ENCODE data around the gene ATAD1.

DNA sequence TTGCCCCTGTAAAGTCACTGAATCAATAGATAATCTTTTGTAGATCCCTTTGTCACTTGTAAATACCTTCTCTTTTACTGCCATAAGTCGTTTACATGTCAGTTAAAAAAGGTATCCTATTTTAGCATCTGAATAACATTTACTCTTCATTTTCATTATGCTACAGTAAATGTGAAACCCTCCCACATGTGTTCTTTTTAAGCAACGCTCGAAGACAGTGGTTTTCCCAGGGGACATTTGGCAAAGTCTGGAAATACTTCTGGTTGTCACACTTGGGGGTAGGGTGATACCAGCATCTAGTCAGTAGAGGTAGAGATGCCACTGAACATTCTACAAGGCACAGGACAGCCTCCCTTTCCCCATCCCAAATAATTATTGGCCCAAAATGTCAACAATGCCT, 23.7 kb downstream of the ATAD1 start:
- TF ChIP-seq, protein P1, sequence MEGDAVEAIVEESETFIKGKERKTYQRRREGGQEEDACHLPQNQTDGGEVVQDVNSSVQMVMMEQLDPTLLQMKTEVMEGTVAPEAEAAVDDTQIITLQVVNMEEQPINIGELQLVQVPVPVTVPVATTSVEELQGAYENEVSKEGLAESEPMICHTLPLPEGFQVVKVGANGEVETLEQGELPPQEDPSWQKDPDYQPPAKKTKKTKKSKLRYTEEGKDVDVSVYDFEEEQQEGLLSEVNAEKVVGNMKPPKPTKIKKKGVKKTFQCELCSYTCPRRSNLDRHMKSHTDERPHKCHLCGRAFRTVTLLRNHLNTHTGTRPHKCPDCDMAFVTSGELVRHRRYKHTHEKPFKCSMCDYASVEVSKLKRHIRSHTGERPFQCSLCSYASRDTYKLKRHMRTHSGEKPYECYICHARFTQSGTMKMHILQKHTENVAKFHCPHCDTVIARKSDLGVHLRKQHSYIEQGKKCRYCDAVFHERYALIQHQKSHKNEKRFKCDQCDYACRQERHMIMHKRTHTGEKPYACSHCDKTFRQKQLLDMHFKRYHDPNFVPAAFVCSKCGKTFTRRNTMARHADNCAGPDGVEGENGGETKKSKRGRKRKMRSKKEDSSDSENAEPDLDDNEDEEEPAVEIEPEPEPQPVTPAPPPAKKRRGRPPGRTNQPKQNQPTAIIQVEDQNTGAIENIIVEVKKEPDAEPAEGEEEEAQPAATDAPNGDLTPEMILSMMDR (IDR thresholded peaks at IDR 0.05), result no peak
- TF ChIP-seq POLR2AphosphoS5 (IDR thresholded peaks at IDR 0.05), result no peak

Data from gastroesophageal sphincter (tissue), 3 donors.